Measurements from ENCODE around the gene HOXB8.

GRCh38 chr17:48571024-48571818 lies 43.9 kb downstream of the HOXB8 start:
- TF ChIP-seq CTCF (IDR thresholded peaks at IDR 0.05; ENCODE audit: insufficient read depth, low read length, poor library complexity, severe bottlenecking) (no peak), EZH2phosphoT487 (conservative IDR thresholded peaks at IDR 0.05; ENCODE audit: low read length) (no peak)

All from SU-DHL-6 (cell line).